Measurements from ENCODE around the gene GTF2F1.
"Not testable (repeated sequence)": the region's sequence is repeated elsewhere in the genome, so short reads cannot be mapped to it uniquely, and the experiment has no call there.

Gene GTF2F1

DNA sequence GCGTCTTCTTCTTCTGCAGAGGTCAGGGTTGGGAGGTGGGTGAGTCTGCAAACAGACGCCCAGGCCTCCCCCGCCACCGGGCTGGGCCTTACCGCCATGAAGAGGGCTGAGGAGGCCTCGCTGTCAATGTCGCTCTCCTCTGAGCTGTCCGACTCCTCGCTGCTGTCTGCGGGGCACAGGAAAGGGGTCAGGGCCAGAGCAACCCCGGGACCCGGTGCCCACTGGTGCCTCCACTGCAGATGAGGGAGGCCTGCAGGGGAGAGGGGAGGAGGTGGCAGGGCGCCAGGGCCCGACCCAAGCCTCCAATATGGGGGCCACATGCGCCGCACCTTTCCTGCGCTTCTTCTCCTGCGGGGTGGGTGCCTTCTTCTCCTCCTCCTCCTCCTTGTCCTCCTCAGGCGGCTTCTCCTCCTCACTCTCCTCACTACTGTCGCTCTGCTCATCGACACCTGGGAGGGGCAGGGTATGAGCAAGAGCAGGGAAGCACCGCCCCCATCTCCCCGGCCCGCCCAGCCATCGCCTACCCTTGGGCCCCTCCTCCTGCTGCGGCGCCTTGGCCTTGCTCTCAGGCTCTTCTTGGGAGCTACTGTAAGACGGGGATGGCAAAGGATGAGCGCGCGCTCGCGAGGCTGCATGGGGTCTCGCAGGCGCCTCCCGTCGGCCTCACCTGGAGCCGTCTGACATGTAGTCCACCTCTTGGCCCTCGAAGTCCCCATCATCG is 11.8 kb downstream of the GTF2F1 start:
- no peak for FAIRE-seq

DNA sequence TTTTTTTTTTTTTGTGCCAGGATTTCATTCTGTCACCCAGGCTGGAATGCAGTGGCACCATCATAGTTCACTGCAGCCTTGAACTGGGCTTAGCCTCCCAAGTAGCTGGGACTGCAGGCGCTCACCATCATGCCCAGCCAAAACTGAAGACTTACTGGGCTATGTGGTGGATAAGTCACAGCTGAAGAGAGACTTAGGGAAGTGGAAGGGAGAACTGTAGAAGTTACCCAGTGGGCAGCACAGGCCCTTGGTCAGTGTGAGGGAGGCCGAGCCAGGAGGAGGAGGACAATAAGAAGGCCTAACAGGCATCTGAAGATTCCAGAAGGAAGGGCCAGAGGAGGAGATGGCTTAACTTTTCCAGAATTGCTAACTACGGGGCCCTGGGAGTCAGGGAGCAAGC is 13.2 kb downstream of the GTF2F1 start:
- no peak for FAIRE-seq

DNA sequence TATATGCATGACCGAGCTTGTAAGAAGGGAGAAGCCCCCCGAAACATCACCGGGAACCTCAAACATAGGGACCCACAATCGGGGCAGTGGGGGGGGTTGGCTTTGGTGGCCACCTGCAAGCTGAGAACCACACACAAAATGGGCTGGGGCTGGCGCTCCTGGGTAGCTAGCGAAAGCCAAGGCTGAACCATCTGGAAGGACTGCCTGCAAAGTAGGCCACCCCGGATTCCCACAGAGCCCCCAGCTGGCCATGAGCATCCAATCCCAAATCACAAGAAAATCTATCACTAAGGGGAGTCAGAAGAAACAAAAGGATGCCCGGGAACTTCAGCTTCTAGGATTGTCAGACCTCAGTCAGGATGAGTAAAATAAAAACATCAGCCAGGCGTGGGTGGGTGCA is 14.5 kb downstream of the GTF2F1 start:
- FAIRE-seq: no peak

DNA sequence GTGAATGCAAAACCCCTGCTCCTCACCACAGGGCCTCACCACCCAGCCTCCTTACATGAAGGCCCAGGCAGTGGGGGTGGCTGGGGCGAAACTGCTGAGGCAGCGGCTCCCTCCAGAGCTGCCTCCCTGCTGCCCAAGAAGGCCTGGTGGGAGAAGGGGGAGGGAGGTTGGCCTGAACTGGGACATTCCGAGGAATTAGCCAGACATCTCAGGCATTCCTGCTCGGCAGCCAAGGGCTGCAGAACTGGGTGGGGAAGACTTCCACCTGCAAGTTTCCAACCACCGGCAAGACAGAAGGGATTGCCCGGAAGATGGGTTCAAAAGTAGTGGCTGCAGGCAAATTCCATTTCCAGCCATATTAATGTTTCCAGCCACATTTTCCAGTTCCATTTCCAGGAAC is 14.9 kb downstream of the GTF2F1 start:
- no peak for FAIRE-seq

DNA sequence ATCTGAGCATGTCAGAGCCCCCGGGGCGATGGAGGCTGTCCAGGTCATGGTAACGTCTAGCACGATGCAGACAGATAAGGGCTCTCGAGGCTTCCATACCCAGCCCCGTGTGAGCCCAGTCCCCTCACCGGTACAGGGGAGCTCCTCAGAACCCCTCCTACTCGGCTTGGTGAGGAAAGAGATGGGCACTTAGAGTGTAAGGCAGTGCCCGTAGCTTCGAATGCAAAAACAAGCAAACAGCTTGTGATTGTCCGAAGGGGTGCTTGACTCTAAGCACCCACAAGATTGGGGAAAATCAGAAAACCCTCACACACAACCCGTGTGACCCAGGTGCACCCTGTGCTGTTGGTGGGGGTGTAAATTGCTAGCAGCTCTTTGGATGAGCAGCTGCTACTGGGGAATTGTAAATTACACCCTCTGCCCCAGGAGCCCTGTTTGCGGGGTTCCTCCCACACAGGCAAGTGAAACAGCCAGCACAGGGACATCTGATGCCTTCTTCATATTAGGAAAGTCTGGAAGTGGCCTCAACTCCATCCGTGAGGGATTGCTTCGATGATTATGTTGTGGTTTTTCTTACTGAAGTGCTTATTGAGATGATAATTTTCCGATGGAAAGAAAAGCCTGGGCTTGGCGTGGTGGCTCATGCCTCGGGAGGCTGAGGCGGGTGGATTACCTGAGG is 16.3 kb downstream of the GTF2F1 start:
- FAIRE-seq: no peak

DNA sequence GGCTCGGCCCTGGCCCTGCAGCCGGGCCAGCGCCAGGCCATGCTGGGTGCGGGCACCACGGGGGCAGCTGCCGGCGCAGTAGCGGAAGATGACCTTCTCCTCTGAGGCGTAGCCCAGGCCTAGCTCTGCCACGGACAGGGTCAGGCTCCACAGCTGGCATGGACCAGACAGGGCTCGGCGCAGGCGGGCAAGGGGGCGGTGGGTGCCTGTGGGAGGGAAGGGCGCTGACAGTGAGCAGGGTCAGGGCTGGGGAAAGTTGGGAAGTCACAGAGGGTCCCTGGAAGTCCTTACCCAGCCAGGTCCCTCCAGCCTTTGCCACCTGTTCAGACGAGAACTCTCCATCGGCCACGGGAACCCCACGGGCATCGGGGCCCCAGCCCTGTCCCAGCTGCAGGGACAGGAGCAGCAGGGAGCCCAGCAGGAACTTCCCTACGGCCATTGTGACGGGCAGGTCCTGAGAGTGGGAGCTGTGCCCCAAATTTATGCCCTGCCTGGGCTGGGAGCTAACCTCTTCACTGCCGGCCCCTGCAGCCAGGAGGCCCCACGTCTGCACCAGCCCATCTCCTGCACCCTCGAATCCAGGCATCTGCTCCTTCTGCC is 17.5 kb downstream of the GTF2F1 start, which contains the start of gene PSPN:
Gene PSPN, minus strand, starts transcription at position 523 of the 600 bp plus-strand sequence. Its CDS starts 84 bp downstream, at position 439.
- no peak for FAIRE-seq

DNA sequence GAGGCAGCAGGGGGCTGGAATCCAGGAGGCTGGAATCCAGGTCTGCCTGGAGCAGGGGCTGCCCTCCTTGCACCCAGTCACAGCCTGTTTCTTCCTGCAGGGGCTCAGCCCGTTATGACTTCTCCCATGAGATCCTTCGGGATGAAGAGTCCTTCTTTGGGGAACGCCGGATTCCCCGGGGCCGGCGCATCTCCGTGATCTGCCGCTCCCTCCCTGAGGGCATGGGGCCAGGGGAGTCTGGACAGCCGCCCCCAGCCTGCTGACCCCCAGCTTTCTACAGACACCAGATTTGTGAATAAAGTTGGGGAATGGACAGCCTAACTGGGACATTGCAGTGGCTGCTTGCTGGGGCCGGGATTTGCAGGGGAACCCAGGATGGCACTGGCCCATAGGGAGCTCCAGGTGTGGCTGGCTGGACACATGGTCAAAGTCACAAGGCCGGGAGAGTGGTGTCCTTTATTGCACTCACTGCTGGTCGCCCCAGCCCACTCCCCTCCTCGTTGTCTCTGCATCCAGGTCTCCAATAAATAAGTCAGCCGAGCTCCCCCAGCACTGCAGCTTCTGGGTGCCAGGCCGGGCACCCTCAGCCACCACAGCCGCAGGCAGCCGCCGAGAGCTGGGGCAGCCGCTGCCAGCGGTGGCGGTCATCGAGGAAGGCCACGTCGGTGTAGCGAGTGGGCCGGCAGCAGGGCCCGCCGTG is 18.1 kb downstream of the GTF2F1 start:
- FAIRE-seq: no peak

DNA sequence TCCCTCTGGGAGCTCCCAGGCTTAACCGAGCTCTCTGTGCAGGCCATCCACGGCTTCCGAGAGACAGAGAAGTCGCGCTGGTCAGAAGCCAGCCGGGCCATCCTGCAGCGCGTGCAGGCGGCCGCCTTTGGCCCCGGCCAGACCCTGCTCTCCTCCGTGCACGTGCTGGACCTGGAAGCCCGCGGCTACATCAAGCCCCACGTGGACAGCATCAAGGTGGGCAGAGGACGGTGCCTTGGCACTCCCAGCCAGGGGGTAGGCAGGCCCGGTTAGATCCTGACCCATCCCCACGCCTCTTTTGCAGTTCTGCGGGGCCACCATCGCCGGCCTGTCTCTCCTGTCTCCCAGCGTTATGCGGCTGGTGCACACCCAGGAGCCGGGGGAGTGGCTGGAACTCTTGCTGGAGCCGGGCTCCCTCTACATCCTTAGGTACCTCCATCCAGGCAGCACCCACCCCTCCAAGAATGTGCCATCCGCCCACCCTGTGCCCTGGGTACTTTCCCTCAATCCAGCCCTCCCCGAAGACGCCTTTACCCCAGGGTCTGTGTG is 18.7 kb downstream of the GTF2F1 start:
- no peak for FAIRE-seq

DNA sequence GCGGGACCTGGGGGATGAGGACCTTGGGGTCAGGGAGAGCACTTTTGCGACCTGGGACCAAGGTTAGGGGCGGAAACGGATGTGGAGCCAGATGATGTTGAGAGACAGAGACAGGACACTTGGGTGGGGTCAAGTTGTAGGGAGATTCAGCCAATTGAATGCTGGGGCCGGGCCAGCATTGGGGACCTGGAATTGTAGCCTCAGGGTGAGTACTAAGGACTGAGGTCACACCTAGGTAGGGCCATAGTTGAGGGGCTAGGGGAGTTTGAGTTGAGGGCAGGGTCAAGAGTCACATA is 19.2 kb downstream of the GTF2F1 start:
- no peak for FAIRE-seq

DNA sequence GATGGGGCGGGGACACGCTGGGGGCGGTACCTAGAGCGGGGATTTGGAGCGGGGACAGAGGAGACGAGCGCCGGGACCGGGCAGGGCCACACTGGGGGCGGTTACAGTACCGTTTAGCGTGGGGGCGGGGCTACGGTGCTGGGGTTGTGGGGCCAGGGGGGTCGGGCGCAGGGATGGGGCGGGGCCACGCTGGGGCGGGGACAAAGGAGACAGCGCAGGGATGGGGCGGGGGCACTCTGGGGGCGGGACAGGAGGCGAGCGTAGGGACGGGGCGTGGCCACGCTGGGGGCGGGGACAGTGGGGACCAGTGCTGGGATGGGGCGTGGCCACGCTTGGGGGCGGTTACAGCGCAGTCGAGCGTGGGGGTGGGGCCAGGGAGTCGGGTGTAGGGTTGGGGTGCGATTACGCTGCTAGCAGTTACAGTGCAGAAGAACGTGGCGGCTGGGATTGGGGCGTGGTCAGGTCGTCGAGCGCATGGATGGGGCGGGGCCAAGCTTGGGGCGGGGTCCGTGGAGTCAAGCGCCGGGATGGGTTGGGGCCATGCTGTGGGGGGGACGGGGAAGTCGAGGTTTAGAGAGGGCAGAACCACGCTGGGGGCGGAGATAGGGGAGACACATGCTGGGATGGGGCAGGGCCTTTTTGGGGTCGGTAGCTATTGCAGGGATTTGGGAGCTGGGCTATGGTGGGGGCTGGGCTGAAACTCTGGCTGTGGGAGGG is 19.7 kb downstream of the GTF2F1 start:
- FAIRE-seq: peak; percentile 63

DNA sequence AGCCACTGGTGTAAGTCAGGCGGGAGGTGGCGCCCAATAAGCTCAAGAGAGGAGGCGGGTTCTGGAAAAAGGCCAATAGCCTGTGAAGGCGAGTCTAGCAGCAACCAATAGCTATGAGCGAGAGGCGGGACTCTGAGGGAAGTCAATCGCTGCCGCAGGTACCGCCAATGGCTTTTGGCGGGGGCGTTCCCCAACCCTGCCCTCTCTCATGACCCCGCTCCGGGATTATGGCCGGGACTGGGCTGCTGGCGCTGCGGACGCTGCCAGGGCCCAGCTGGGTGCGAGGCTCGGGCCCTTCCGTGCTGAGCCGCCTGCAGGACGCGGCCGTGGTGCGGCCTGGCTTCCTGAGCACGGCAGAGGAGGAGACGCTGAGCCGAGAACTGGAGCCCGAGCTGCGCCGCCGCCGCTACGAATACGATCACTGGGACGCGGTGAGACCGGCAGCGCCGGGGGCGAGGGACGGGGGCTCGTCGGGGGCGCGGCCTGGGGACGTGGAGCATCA is 20.3 kb downstream of the GTF2F1 start, which contains the start of gene ALKBH7:
Gene ALKBH7, plus strand, starts transcription at position 201 of the 502 bp plus-strand sequence. Its CDS starts 27 bp downstream, at position 228.
- peak; percentile 99 for FAIRE-seq

DNA sequence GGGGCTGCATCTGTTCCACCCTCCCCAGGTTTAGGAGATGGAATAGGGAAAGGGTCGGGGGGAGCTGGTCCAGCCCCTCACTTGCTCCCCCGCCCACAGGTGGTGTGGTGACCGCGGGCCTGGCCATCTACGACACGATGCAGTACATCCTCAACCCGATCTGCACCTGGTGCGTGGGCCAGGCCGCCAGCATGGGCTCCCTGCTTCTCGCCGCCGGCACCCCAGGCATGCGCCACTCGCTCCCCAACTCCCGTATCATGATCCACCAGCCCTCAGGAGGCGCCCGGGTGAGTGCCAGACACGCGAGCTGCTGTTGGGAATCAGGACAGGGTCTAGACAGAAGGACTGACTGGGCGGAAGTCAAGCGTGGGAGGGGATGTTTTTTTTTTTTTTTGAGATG is 28.6 kb downstream of the GTF2F1 start:
- no peak for FAIRE-seq

DNA sequence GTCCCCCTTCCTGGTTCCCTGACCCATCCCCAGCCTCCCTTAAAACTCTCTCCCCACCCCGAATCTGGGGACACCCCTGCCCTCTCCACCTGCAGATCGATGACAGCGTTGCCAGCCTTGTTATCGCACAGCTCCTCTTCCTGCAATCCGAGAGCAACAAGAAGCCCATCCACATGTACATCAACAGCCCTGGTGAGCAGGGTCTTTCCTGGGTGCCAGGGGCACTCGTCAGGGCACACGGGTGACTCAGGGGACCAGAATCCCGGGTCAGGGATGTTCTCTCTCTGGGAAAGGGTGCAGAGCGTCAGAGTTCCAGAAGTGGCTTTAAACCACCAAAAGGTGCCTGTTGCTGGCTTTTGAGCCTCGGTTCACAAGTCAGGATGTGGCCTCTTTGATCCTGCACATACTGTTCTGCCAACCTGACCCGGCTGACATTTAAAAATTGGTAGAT is 30.6 kb downstream of the GTF2F1 start:
- no peak for FAIRE-seq

DNA sequence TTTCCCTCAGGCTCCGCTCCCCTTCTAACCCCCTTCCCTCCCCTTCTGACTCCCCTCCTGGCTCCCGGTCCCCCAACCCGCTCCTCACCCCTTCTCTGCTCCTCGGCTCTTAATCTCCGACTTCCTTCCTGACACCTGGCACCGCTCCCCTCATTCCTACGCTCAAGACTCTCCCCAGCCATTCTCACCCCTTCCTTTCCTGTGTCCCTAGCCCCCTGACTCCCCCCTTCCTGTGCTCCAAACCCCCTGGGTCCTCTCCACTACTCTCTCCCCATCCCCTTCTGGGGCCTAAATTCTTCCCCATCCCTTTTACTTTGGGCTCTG is 31.0 kb downstream of the GTF2F1 start:
- no peak for FAIRE-seq

DNA sequence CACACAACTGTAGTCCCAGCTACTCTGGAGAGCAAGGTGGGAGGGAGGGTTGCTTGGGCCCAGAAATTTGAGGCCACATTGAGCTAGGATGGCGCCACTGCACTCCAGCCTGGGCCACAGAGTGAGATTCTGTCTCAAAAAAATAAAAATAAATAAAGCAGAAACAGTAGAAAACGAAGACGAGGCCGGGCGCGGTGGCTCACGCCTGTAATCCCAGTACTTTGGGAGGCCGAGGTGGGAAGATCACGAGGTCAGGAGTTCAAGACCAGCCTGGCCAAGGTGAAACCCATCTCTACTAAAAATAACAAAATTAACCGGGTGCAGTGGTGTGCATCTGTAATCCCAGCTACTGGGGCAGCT is 32.1 kb downstream of the GTF2F1 start:
- FAIRE-seq: not testable (repeated sequence)

DNA sequence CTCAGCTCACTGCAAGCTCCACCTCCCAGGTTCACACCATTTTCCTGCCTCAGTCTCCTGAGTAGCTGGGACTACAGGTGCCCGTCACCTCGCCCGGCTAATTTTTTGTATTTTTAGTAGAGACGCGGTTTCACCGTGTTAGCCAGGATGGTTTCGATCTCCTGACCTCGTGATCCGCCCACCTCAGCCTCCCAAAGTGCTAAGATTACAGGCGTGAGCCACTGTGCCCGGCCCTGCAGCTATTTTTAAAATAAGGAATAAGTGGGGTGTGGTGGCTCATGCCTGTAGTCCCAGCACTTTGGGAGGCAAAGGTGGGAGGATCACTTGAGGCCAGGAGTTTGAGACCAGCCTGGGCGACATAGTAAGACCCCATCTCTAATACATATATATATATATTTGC is 32.5 kb downstream of the GTF2F1 start:
- not testable (repeated sequence) for FAIRE-seq

DNA sequence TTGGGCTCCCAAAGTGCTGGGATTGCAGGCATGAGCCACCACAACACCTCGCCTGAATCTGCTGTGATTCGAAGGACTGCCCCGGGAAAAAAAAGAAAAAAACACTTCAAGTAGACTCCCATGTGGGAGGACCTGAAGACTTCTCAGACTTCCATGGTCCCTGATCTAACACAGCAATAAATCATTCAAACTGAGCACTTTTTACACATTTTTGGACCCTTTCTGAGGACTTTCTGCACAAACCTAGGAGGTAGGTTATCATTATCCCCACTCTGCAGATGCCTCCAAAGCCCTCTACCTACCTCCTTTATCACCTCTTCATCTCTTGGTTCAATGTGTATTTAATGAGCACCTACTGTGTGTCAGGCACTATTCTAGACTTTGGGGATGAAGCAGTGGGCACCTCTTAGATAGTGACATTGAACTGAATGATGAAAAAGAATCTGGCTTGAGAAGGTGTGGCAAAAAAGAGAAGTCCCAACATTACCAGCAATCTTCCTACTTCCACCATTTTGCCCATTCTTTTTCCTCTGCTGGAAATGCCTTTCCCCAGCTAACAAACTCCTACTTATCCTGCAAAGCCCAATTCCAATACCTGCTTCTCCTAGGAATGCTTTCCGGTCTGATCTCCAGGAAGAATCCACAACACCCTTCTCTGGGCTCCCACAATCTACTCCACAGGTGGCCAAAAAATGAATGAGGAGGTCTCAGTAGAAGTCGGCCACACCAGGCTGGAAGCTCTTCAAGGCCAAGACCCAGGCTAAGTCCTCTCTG is 33.2 kb downstream of the GTF2F1 start:
- FAIRE-seq: no peak

DNA sequence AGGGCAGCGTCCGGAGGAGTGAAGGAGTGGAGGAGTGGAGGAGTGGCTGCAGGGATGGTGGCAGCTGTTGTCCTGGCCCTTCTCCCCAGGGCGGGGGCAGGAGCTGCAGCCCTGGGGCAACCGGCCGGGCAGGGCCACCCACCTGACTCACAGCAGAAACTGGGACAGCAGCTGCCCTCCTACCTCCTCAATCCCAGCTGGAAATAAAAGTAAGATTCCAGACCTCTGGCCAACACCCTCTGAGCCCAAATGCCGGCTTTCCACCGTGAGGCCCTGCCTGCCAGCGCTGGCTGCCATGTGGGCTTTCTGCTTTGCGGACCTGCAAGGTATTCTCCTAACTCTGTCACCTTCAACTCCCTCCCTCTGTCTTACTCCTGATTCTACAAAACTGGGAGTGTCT is 35.0 kb downstream of the GTF2F1 start:
- no peak for FAIRE-seq

DNA sequence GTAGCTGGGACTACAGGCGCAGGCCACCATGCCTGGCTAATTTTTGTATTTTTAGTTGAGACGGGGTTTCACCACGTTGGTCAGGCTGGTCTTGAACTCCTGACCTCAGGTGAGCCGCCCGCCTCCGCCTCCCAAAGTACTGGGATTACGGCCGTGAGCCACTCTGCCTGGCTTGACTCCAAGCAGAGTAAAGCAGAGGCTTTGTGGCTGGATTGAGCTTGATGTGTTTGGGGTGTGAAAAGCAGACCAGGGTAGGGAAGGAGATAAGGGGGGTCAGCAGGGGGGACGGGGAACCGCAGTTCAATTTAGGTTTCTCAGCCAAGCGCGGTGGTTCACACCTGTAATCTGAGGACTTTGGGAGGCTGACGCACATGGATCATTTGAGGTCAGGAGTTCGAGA is 35.8 kb downstream of the GTF2F1 start:
- no peak for FAIRE-seq

DNA sequence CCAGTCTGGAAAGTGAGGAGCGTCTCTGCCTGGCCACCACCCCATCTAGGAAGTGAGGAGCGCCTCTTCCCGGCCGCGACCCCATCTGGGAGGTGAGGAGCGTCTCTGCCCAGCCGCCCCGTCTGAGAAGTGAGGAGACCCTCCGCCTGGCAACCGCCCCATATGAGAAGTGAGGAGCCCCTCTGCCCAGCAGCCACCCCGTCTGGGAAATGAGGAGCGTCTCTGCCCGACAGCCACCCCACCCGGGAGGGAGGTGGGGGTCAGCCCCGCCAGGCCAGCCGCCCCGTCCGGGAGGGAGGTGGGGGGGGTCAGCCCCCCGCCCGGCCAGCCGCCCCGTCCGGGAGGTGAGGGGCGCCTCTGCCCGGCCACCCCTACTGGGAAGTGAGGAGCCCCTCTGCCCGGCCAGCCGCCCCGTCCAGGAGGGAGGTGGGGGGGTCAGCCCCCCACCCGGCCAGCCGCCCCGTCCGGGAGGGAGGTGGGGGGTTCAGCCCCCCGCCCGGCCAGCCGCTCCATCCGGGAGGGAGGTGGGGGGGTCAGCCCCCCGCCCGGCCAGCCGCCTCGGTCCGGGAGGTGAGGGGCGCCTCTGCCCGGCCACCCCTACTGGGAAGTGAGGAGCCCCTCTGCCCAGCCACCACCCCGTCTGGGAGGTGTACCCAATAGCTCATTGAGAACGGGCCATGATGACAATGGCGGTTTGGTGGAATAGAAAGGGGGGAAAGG is 37.5 kb downstream of the GTF2F1 start:
- FAIRE-seq: not testable (repeated sequence)

DNA sequence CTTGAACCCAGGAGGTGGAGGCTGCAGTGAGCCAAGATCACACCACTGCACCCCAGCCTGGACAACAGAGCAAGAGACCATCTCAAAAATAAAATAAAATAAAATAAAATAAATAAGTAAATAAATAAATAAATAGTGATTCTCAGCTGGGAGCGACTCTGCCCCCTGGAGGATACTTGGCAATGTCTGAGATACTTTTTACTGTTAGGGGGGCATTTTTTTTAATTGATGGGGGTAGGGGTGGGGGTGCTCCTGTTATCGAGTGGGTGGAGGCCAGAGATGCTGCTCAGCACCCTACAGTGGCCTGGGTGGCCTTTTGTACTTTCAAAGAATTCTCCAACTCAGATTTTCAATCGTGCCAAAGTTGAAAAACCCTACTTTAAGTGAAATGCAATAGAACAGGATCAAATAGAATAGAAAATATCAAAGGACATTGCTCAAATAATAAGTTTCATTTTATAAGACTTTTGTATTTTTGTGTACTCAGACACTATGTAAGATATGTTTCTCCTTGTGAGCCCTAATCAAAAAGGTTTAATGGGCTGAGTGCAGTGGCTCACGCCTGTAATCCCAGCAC is 38.8 kb downstream of the GTF2F1 start:
- FAIRE-seq: no peak
